B cell (primary cell): ENCODE data around the gene DDX56. TPM values are rescaled to one million over a fixed set of nuclear protein-coding genes. Genes with fewer than 3 reads are reported as not detected.

Experiments used
- ATAC-seq: fragments of 200-7000 bp; cut with Tn5 transposase; one replicate; pipeline ENCODE4 v1.10.0; 2021; ENCODE audit warnings: low read depth, mild to moderate bottlenecking, moderate number of reproducible peaks, moderate library complexity
- CTCF ChIA-PET: fragments of 350-600 bp; sonication (Branson Sonifier 250); formaldehyde crosslinking; loops from one replicate; lab custom pipeline; 2021; ENCODE audit warnings: antibody characterized with exemption, inconsistent platforms; lab: Charles Lee
- POLR2A ChIA-PET: fragments of 350-600 bp; sonication (Branson Sonifier 250); formaldehyde crosslinking; loops from one replicate; lab custom pipeline; 2021; ENCODE audit warnings: antibody characterized with exemption; lab: Charles Lee
- DNase-seq: peaks from one replicate; pipeline ENCODE4 v3.0.0; 2013
- H2AFZ ChIP-seq: 2 replicates; pipeline ENCODE4 v1.6.1; 2012; ENCODE audit warnings: mild to moderate bottlenecking, low read depth, low read length; ENCODE audit not compliant: insufficient read depth, poor library complexity, severe bottlenecking
- H3K27ac ChIP-seq, 2 donors: 1 replicate in 1 of 2; 2 replicates in 1 of 2; pipeline ENCODE4 v1.5.1; 2012 to 2013; ENCODE audit warnings: low read length in 2 of 2, mild to moderate bottlenecking in 2 of 2, moderate library complexity in 1 of 2
- H3K27me3 ChIP-seq, 4 experiments: fragments of 200-600 bp in 1 of 4; sonication (generic) in 1 of 4; replicated peaks in 1 of 4; 1 replicate in 2 of 4; 2 replicates in 2 of 4; pipeline versions ENCODE4 v1.6.1 to v1.7.0; 2013 to 2016; ENCODE audit warnings: low read length in 3 of 4, mild to moderate bottlenecking in 2 of 4, mixed read lengths in 1 of 4, moderate library complexity in 1 of 4; ENCODE audit not compliant: insufficient read depth in 4 of 4, control insufficient read depth in 3 of 4; ENCODE audit errors: control extremely low read depth in 1 of 4
- H3K36me3 ChIP-seq, 2 experiments: replicated peaks in 1 of 2; 1 replicate in 1 of 2; 2 replicates in 1 of 2; pipeline versions ENCODE4 v1.6.1 to v1.7.1; 2013; ENCODE audit warnings: low read length in 1 of 2; ENCODE audit not compliant: insufficient read depth in 2 of 2, control insufficient read depth in 1 of 2; ENCODE audit errors: control extremely low read depth in 1 of 2, extremely low read depth in 1 of 2
- H3K4me1 ChIP-seq, 2 donors: fragments of 200-600 bp in 1 of 2; sonication (generic) in 1 of 2; 1 replicate in 1 of 2; 2 replicates in 1 of 2; pipeline versions ENCODE4 v1.5.1 to v1.6.1; 2013 to 2017; ENCODE audit warnings: low read length in 2 of 2; ENCODE audit not compliant: control insufficient read depth in 2 of 2, insufficient read depth in 2 of 2
- H3K4me2 ChIP-seq: replicated peaks from 2 replicates; pipeline ENCODE3; 2012; ENCODE audit warnings: mild to moderate bottlenecking, low read depth, low read length; ENCODE audit not compliant: poor library complexity, severe bottlenecking
- H3K4me3 ChIP-seq, 5 experiments: fragments of 200-600 bp in 1 of 5; sonication (generic) in 1 of 5; 1 replicate in 3 of 5; 2 replicates in 2 of 5; pipeline versions ENCODE4 v1.5.1 to v1.7.0; 2011 to 2016; ENCODE audit warnings: low read length in 4 of 5, mild to moderate bottlenecking in 4 of 5, low read depth in 2 of 5, control low read depth in 1 of 5, moderate library complexity in 1 of 5; ENCODE audit not compliant: insufficient read depth in 1 of 5; ENCODE audit errors: control extremely low read depth in 1 of 5, extremely low read depth in 1 of 5
- H3K79me2 ChIP-seq: fragments of 200-600 bp; sonication (generic); one replicate; pipeline ENCODE4 v1.6.0; 2016; ENCODE audit warnings: low read length; ENCODE audit not compliant: control insufficient read depth, insufficient read depth
- H3K9ac ChIP-seq: fragments of 200-600 bp; sonication (generic); 2 replicates; pipeline ENCODE4 v1.6.1; 2017; ENCODE audit warnings: mild to moderate bottlenecking, low read length, moderate library complexity
- H3K9me3 ChIP-seq, 3 donors: one replicate each; pipeline versions ENCODE4 v1.6.1 to v1.7.1; 2013; ENCODE audit warnings: low read length in 2 of 3; ENCODE audit not compliant: control insufficient read depth in 2 of 3, insufficient read depth in 1 of 3; ENCODE audit errors: control extremely low read depth in 1 of 3
- H4K20me1 ChIP-seq: 2 replicates; pipeline ENCODE4 v1.6.0; 2012; ENCODE audit warnings: mild to moderate bottlenecking, low read length; ENCODE audit not compliant: insufficient read depth, control insufficient read depth, poor library complexity, severe bottlenecking
- H3K27ac Mint-ChIP-seq: one replicate; pipeline ENCODE4 v1.8.0; 2021; ENCODE audit warnings: mixed read lengths
- H3K27me3 Mint-ChIP-seq: one replicate; pipeline ENCODE4 v1.8.0; 2021; ENCODE audit warnings: mixed read lengths
- H3K4me1 Mint-ChIP-seq: one replicate; pipeline ENCODE4 v1.8.0; 2021; ENCODE audit warnings: mixed read lengths
- H3K4me3 Mint-ChIP-seq: one replicate; pipeline ENCODE4 v1.8.0; 2021; ENCODE audit warnings: mixed read lengths
- H3K9me3 Mint-ChIP-seq: one replicate; pipeline ENCODE4 v1.8.0; 2022; ENCODE audit warnings: mixed read lengths; ENCODE audit not compliant: insufficient read depth
- CTCF ChIP-seq: fragments of 200-600 bp; IDR thresholded peaks from one replicate; pipeline ENCODE4 v1.8.0; 2022; ENCODE audit warnings: antibody characterized with exemption, mild to moderate bottlenecking
- EZH2 ChIP-seq: IDR thresholded peaks from 2 replicates; pipeline ENCODE4 v1.6.1; 2012; ENCODE audit warnings: borderline replicate concordance, low read depth, mild to moderate bottlenecking, moderate library complexity, low read length; ENCODE audit not compliant: insufficient read depth, poor library complexity, severe bottlenecking
- WGBS: methylation state at CpG from one replicate; pipeline ENCODE4 v1.1.5; 2013; ENCODE audit warnings: missing lambda C conversion rate; ENCODE audit not compliant: insufficient coverage; 5-methylcytosine and 5-hydroxymethylcytosine counted together
- intact Hi-C: fragments of 100-400 bp; cut with micrococcal nuclease; formaldehyde crosslinking; loops from one replicate; pipeline ENCODE4 v1.10.0; 2022
- polyA plus RNA-seq: library from polyadenylated mRNA; depleted of rRNA; stranded (reverse); fragments of >200 nt; gene quantifications from 2 replicates; pipeline ENCODE4 v1.2.3, GENCODE V29; 2012
- total RNA-seq, 2 donors: library from RNA; stranded (reverse); fragments of 120-200 nt in 1 of 2; gene quantifications; 1 replicate in 1 of 2; 2 replicates in 1 of 2; pipeline versions ENCODE4 v1.2.3 to v1.2.4, GENCODE V29; 2013 to 2022

DDX56 gene
- total and polyA plus RNA-seq, 2 donors (not counting 1 experiment from before 2014, with no cell fraction given) = 88.2 to 102 TPM

GRCh38 chr7:44517175-44517574 lies 56.5 kb downstream of the DDX56 start:
- H3K27ac ChIP-seq = no peak overlapping the region
- no peak overlapping the region for H3K27ac Mint-ChIP-seq
- DNase-seq = no peak
- no peaks in the 10 kb centered on the region for H4K20me1 ChIP-seq
- H3K9me3 ChIP-seq = no peaks in the 10 kb centered on the region
- peaks cover 18% of the 10 kb centered on the region for H3K27me3 Mint-ChIP-seq
- H3K4me1 ChIP-seq = no peaks in the 10 kb centered on the region
- POLR2A ChIA-PET = no interaction called here
- no peak overlapping the region for H3K4me3 ChIP-seq
- H3K27me3 ChIP-seq = peaks cover 0 to 7% (median 0%) of the 10 kb centered on the region in 4 experiments
- 90% methylated on average over 3 of the region's 8 CpGs for whole genome bisulfite sequencing
- H3K4me1 Mint-ChIP-seq = no peaks in the 10 kb centered on the region
- no peaks in the 10 kb centered on the region for H3K9me3 Mint-ChIP-seq
- H3K4me2 ChIP-seq = no peak overlapping the region
- no peak overlapping the region for H3K9ac ChIP-seq
- no peak overlapping the region for H2AFZ ChIP-seq
- TF ChIP-seq EZH2 (no peak), CTCF (no peak)
- ATAC-seq = no peak
- H3K79me2 ChIP-seq = no peaks in the 10 kb centered on the region
- CTCF ChIA-PET = no interaction called here
- H3K4me3 Mint-ChIP-seq = no peak overlapping the region
- no peaks in the 10 kb centered on the region for H3K36me3 ChIP-seq
- intact Hi-C loops = no loop called here

Other genes starting within 250 kb of the DDX56 start
- 0.41 TPM in 1 of 2 replicates, not detected in the other for gene CAMK2B, start 248.3 kb downstream of the DDX56 start, total RNA-seq
- 0.06 and 0.42 TPM in 2 replicates for gene CAMK2B, start 248.3 kb downstream of the DDX56 start, polyA plus RNA-seq
- 101 and 120 TPM in 2 replicates for gene NUDCD3, start 83.2 kb downstream of the DDX56 start, total RNA-seq
- gene NUDCD3, start 83.2 kb downstream of the DDX56 start, polyA plus RNA-seq = 16.6 and 29.8 TPM in 2 replicates
- not detected in 2 replicates for gene NPC1L1, start 32.6 kb downstream of the DDX56 start, total RNA-seq
- gene NPC1L1, start 32.6 kb downstream of the DDX56 start, polyA plus RNA-seq = 0.07 and 0.10 TPM in 2 replicates
- 84.0 and 84.1 TPM in 2 replicates for gene TMED4, start 8.3 kb upstream of the DDX56 start, total RNA-seq
- 102 and 107 TPM in 2 replicates for gene TMED4, start 8.3 kb upstream of the DDX56 start, polyA plus RNA-seq
- gene OGDH, start 32.7 kb upstream of the DDX56 start, total RNA-seq = 71.5 and 80.2 TPM in 2 replicates
- 29.9 and 42.6 TPM in 2 replicates for gene OGDH, start 32.7 kb upstream of the DDX56 start, polyA plus RNA-seq
- 442 and 446 TPM in 2 replicates for gene ZMIZ2, start 174.9 kb upstream of the DDX56 start, total RNA-seq
- gene ZMIZ2, start 174.9 kb upstream of the DDX56 start, polyA plus RNA-seq = 237 and 254 TPM in 2 replicates
- gene PPIA, start 222.8 kb upstream of the DDX56 start, total RNA-seq = 773 and 807 TPM in 2 replicates
- 1,447 and 1,498 TPM in 2 replicates for gene PPIA, start 222.8 kb upstream of the DDX56 start, polyA plus RNA-seq